ENCODE measurements around the gene PPARA. TPM values are rescaled to one million over a fixed set of nuclear protein-coding genes. Genes with fewer than 3 reads are reported as not detected.

Gene PPARA
- total and polyA plus RNA-seq, 9 of the 15 experiments (the other 6 are each of a cell fraction or from before 2014, with no cell fraction given), result 0.64 to 5.3 (median 3.5) TPM

DNA sequence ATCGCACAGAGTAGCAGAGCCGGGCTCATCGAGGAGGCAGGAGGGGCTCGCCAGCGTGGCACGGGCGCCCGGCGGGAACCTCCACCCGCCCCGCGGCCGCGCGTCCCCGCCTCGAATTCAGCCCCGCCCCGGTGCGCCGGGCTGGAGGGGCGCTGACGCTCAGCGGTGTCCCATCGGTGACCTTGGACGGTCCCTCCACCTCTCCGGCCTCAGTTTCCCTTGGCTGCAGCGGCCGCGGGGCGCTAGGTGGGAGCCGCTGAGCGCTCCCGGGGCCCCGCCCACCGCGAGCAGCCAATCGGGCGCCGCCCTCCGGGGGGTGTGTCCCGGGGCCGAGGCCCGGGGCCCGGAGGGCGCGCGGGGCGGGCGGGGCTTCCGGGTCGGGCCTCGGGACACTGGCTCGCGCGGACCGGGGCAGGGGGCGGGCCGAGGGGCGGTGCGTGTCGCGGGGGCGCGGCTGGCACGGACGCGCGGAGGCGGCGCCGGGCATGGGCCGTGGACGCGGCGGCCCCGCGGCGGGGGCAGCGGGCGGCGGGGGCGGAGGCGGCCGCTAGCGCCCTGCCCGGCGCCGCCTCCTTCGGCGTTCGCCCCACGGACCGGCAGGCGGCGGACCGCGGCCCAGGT lies at the start of gene PPARA (continued):
- TF ChIP-seq, protein P1, sequence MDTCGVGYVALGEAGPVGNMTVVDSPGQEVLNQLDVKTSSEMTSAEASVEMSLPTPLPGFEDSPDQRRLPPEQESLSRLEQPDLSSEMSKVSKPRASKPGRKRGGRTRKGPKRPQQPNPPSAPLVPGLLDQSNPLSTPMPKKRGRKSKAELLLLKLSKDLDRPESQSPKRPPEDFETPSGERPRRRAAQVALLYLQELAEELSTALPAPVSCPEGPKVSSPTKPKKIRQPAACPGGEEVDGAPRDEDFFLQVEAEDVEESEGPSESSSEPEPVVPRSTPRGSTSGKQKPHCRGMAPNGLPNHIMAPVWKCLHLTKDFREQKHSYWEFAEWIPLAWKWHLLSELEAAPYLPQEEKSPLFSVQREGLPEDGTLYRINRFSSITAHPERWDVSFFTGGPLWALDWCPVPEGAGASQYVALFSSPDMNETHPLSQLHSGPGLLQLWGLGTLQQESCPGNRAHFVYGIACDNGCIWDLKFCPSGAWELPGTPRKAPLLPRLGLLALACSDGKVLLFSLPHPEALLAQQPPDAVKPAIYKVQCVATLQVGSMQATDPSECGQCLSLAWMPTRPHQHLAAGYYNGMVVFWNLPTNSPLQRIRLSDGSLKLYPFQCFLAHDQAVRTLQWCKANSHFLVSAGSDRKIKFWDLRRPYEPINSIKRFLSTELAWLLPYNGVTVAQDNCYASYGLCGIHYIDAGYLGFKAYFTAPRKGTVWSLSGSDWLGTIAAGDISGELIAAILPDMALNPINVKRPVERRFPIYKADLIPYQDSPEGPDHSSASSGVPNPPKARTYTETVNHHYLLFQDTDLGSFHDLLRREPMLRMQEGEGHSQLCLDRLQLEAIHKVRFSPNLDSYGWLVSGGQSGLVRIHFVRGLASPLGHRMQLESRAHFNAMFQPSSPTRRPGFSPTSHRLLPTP (IDR thresholded peaks at IDR 0.05; ENCODE audit: borderline replicate concordance, extremely low read depth, insufficient read length), result no peak
- TF ChIP-seq ADNP (tag; IDR thresholded peaks at IDR 0.05) (no peak), KDM2B (CRISPR knock-in tag; IDR thresholded peaks at IDR 0.05) (peak; percentile 94; the same call in 1 of the 2 replicates), NFXL1 (CRISPR knock-in tag; IDR thresholded peaks at IDR 0.05) (no peak), GABPB2 (CRISPR knock-in tag; conservative IDR thresholded peaks at IDR 0.05) (no peak), CCAR2 (IDR thresholded peaks at IDR 0.05; ENCODE audit: low read depth, low read length) (no peak), ETV1 (tag; conservative IDR thresholded peaks at IDR 0.05; ENCODE audit: low read depth) (no peak), ZNF24 (IDR thresholded peaks at IDR 0.05) (no peak), GABPA (tag; conservative IDR thresholded peaks at IDR 0.05; ENCODE audit: low read depth) (peak; percentile 78), YY1 (IDR thresholded peaks at IDR 0.05; ENCODE audit: borderline replicate concordance in 1 of 3, control insufficient read depth in 1 of 3, extremely low read depth in 1 of 3, insufficient read depth in 3 of 3, insufficient read length in 1 of 3, insufficient replicate concordance in 2 of 3, low read depth in 1 of 3, low read length in 2 of 3) (no peak)
- TF ChIP-seq, protein P2, sequence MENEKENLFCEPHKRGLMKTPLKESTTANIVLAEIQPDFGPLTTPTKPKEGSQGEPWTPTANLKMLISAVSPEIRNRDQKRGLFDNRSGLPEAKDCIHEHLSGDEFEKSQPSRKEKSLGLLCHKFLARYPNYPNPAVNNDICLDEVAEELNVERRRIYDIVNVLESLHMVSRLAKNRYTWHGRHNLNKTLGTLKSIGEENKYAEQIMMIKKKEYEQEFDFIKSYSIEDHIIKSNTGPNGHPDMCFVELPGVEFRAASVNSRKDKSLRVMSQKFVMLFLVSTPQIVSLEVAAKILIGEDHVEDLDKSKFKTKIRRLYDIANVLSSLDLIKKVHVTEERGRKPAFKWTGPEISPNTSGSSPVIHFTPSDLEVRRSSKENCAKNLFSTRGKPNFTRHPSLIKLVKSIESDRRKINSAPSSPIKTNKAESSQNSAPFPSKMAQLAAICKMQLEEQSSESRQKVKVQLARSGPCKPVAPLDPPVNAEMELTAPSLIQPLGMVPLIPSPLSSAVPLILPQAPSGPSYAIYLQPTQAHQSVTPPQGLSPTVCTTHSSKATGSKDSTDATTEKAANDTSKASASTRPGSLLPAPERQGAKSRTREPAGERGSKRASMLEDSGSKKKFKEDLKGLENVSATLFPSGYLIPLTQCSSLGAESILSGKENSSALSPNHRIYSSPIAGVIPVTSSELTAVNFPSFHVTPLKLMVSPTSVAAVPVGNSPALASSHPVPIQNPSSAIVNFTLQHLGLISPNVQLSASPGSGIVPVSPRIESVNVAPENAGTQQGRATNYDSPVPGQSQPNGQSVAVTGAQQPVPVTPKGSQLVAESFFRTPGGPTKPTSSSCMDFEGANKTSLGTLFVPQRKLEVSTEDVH (IDR thresholded peaks at IDR 0.05; ENCODE audit: low read depth, partially characterized antibody), result no peak
- TF ChIP-seq, protein P3, sequence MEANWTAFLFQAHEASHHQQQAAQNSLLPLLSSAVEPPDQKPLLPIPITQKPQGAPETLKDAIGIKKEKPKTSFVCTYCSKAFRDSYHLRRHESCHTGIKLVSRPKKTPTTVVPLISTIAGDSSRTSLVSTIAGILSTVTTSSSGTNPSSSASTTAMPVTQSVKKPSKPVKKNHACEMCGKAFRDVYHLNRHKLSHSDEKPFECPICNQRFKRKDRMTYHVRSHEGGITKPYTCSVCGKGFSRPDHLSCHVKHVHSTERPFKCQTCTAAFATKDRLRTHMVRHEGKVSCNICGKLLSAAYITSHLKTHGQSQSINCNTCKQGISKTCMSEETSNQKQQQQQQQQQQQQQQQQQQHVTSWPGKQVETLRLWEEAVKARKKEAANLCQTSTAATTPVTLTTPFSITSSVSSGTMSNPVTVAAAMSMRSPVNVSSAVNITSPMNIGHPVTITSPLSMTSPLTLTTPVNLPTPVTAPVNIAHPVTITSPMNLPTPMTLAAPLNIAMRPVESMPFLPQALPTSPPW (CRISPR knock-in tag; IDR thresholded peaks at IDR 0.05), result peak; percentile 85
- TF ChIP-seq, protein P4, sequence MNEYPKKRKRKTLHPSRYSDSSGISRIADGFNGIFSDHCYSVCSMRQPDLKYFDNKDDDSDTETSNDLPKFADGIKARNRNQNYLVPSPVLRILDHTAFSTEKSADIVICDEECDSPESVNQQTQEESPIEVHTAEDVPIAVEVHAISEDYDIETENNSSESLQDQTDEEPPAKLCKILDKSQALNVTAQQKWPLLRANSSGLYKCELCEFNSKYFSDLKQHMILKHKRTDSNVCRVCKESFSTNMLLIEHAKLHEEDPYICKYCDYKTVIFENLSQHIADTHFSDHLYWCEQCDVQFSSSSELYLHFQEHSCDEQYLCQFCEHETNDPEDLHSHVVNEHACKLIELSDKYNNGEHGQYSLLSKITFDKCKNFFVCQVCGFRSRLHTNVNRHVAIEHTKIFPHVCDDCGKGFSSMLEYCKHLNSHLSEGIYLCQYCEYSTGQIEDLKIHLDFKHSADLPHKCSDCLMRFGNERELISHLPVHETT (CRISPR knock-in tag; conservative IDR thresholded peaks at IDR 0.05 in 1 of 2, IDR thresholded peaks at IDR 0.05 in 1 of 2), result peak in 1 of 2 experiments; percentile 73; a peak in 2 of 4 replicates
- TF ChIP-seq, protein P5, sequence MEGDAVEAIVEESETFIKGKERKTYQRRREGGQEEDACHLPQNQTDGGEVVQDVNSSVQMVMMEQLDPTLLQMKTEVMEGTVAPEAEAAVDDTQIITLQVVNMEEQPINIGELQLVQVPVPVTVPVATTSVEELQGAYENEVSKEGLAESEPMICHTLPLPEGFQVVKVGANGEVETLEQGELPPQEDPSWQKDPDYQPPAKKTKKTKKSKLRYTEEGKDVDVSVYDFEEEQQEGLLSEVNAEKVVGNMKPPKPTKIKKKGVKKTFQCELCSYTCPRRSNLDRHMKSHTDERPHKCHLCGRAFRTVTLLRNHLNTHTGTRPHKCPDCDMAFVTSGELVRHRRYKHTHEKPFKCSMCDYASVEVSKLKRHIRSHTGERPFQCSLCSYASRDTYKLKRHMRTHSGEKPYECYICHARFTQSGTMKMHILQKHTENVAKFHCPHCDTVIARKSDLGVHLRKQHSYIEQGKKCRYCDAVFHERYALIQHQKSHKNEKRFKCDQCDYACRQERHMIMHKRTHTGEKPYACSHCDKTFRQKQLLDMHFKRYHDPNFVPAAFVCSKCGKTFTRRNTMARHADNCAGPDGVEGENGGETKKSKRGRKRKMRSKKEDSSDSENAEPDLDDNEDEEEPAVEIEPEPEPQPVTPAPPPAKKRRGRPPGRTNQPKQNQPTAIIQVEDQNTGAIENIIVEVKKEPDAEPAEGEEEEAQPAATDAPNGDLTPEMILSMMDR (IDR thresholded peaks at IDR 0.05 in 2 of 3, conservative IDR thresholded peaks at IDR 0.05 in 1 of 3; ENCODE audit: insufficient read depth in 2 of 3, low read depth in 1 of 3, low read length in 3 of 3), result no peak

Measured in K562 (cell line).